Neural crest cell (in vitro differentiated cells): ENCODE results near the gene GFER. TPM values are rescaled to one million over a fixed set of nuclear protein-coding genes. Genes with fewer than 3 reads are reported as not detected.
A peak's percentile ranks its signal among the peaks of the same experiment; 100 is the strongest.

Experiments
- DNase-seq: peaks from one replicate; pipeline ENCODE4 v3.0.0; 2021; ENCODE audit warnings: low read depth, mixed read lengths, low spot score
- H3K27ac Mint-ChIP-seq: one replicate; pipeline ENCODE4 v1.8.0; 2021; ENCODE audit warnings: mild to moderate bottlenecking, mixed read lengths; ENCODE audit not compliant: unreplicated experiment
- H3K27me3 Mint-ChIP-seq: 2 replicates; pipeline ENCODE4 v1.8.0; 2021; ENCODE audit warnings: low read depth, mild to moderate bottlenecking, mixed read lengths
- H3K36me3 Mint-ChIP-seq: 2 replicates; pipeline ENCODE4 v1.8.0; 2021; ENCODE audit warnings: low read depth, mild to moderate bottlenecking, mixed read lengths
- H3K4me1 Mint-ChIP-seq: 2 replicates; pipeline ENCODE4 v1.8.0; 2021; ENCODE audit warnings: mixed read lengths
- H3K4me3 Mint-ChIP-seq: one replicate; pipeline ENCODE4 v1.8.0; 2021; ENCODE audit warnings: mild to moderate bottlenecking, mixed read lengths
- H3K9me3 Mint-ChIP-seq: 2 replicates; pipeline ENCODE4 v1.8.0; 2021; ENCODE audit warnings: mixed read lengths
- CTCF ChIP-seq: fragments of 200-600 bp; sonication (generic); conservative IDR thresholded peaks from 2 replicates; pipeline ENCODE4 v1.5.0; 2021; ENCODE audit warnings: antibody characterized with exemption, mild to moderate bottlenecking
- total RNA-seq: library from RNA; stranded (reverse); gene quantifications from 2 replicates; pipeline ENCODE4 v1.2.1, GENCODE V29; 2021

Gene GFER
- total RNA-seq, 1 donor from 2014 or later = 42.5 TPM

GRCh38 chr16:1972490-1972877, 11.5 kb upstream of the GFER start:
- TF ChIP-seq CTCF = no peak
- no peak for DNase-seq
- H3K4me3 Mint-ChIP-seq = peak overlapping the region; percentile 97
- peak overlapping the region; percentile 35 for H3K27ac Mint-ChIP-seq
- H3K4me1 Mint-ChIP-seq = peaks cover 18% of the 10 kb centered on the region
- peaks cover 6% of the 10 kb centered on the region for H3K27me3 Mint-ChIP-seq
- no peaks in the 10 kb centered on the region for H3K36me3 Mint-ChIP-seq
- no peaks in the 10 kb centered on the region for H3K9me3 Mint-ChIP-seq

- Mint-ChIP-seq H3K9me3 (no peaks in the 10 kb centered on the region), H3K4me3 (peak overlapping the region; percentile 97), H3K27me3 (peaks cover 12% of the 10 kb centered on the region), H3K4me1 (peaks cover 18% of the 10 kb centered on the region), H3K36me3 (no peaks in the 10 kb centered on the region), H3K27ac (no peak overlapping the region)
- TF ChIP-seq CTCF = no peak
- no peak for DNase-seq
These were observed 10.4 kb upstream of the GFER start for GRCh38 chr16:1973461-1974156.

- Mint-ChIP-seq H3K27me3 (peaks cover 16% of the 10 kb centered on the region), H3K4me1 (peaks cover 18% of the 10 kb centered on the region), H3K4me3 (peak overlapping the region; percentile 44), H3K9me3 (no peaks in the 10 kb centered on the region), H3K36me3 (no peaks in the 10 kb centered on the region), H3K27ac (no peak overlapping the region)
- no peak for DNase-seq
- TF ChIP-seq CTCF = no peak
These were observed 9.6 kb upstream of the GFER start for GRCh38 chr16:1974157-1975070.

- peak overlapping the region; percentile 38 for H3K4me3 Mint-ChIP-seq
- no peak for TF ChIP-seq CTCF
- H3K9me3 Mint-ChIP-seq = no peaks in the 10 kb centered on the region
- H3K27ac Mint-ChIP-seq = no peak overlapping the region
- peaks cover 28% of the 10 kb centered on the region for H3K27me3 Mint-ChIP-seq
- H3K4me1 Mint-ChIP-seq = peaks cover 18% of the 10 kb centered on the region
- H3K36me3 Mint-ChIP-seq = no peaks in the 10 kb centered on the region
- no peak for DNase-seq
These were observed 8.4 kb upstream of the GFER start for GRCh38 chr16:1975432-1976215.

GRCh38 chr16:1976216-1976520, 7.8 kb upstream of the GFER start:
- Mint-ChIP-seq H3K36me3 (no peaks in the 10 kb centered on the region), H3K4me3 (peak overlapping the region; percentile 38), H3K27ac (no peak overlapping the region), H3K9me3 (no peaks in the 10 kb centered on the region), H3K27me3 (peaks cover 33% of the 10 kb centered on the region), H3K4me1 (peaks cover 14% of the 10 kb centered on the region)
- no peak for TF ChIP-seq CTCF
- DNase-seq = no peak
